ENCODE measurements around the gene FXYD5. TPM values are rescaled to one million over a fixed set of nuclear protein-coding genes. Genes with fewer than 3 reads are reported as not detected.

FXYD5 gene
- total RNA-seq, 1 donor from 2014 or later: 124 TPM

GRCh38 chr19:35142606-35143230 lies 11.8 kb upstream of the FXYD5 start:
- DNase-seq: peak; percentile 80
- TF ChIP-seq CTCF (IDR thresholded peaks at IDR 0.05): peak; percentile 61
- H3K27me3 ChIP-seq: peaks cover 12% of the 10 kb centered on the region
- H3K4me1 ChIP-seq: peaks cover 17% of the 10 kb centered on the region
- intact Hi-C loops (cut with DNase I): no loop called here
- H3K9me3 ChIP-seq: no peaks in the 10 kb centered on the region
- H3K36me3 ChIP-seq: no peaks in the 10 kb centered on the region
- peak; percentile 42 for ATAC-seq
- peak overlapping the region; percentile 1 for H3K4me3 ChIP-seq
- H3K27ac ChIP-seq: no peak overlapping the region

DNA sequence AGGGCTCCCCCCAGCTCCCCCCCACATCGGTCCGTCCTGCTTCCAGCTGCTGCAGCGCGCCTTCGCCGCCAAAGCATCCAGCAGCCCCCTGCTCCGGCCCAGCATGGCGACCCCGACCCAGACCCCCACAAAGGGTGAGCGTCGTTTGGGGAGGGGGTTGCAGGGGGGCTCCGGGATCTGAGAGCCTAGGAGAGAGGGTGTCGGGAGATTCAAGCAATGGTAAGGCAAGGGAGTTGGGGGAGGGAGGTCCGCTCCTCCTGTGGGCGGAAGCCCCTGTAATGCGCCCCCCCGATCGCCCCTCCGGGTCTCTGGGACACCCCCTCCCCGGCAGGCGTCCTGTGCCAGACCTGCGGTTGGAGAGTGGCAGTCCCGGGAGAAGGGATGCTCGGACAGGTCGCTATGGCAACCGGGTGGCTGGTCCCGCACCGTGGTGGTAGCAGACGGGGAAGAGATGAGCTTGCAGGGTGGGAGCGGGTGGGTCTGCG lies 11.3 kb upstream of the FXYD5 start, which contains the start of gene FXYD7:
FXYD7 (plus strand) TSS at position 25 of the 485 bp plus-strand sequence; CDS start at position 104, 79 bp downstream.
- Histone ChIP-seq H3K4me1 (peaks cover 17% of the 10 kb centered on the region), H3K9me3 (no peaks in the 10 kb centered on the region), H3K4me3 (peak within 1 kb of the TSS; percentile 1), H3K36me3 (no peaks in the 10 kb centered on the region), H3K27me3 (peaks cover 12% of the 10 kb centered on the region), H3K27ac (no peak within 1 kb of the TSS)
- TF ChIP-seq CTCF (IDR thresholded peaks at IDR 0.05): peak; percentile 21
- no peak for DNase-seq
- intact Hi-C loops (cut with DNase I): no loop called here
- no peak for ATAC-seq

DNA sequence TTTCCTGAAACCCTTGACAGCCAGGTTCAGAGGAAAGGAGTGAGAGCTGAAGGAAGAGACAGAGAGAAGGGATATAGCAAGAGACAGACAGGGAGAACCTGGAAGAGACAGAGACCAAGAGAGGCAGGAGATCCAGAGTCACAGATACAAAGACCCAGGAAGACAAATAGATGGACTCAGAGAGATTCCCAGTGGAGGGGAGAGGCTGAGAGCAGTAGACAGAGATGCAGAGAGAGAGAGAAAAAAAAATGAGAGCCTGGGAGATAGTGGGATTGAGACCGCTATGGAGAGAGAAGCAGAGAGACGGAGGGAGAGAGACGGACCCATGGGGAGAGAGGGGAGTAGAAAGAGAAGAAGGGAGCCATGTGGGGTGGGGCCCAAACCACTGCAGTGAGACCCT lies 10.7 kb upstream of the FXYD5 start:
- intact Hi-C loops (cut with DNase I): no loop called here
- no peak for TF ChIP-seq CTCF (IDR thresholded peaks at IDR 0.05)

GRCh38 chr19:35144259-35144599 lies 10.3 kb upstream of the FXYD5 start:
- H3K4me1 ChIP-seq: peaks cover 17% of the 10 kb centered on the region
- H3K4me3 ChIP-seq: no peak overlapping the region
- no peak overlapping the region for H3K27ac ChIP-seq
- no peaks in the 10 kb centered on the region for H3K36me3 ChIP-seq
- intact Hi-C loops (cut with DNase I): no loop called here
- no peak for DNase-seq
- no peaks in the 10 kb centered on the region for H3K9me3 ChIP-seq
- H3K27me3 ChIP-seq: peaks cover 12% of the 10 kb centered on the region
- TF ChIP-seq CTCF (IDR thresholded peaks at IDR 0.05): no peak
- ATAC-seq: no peak

More for the DNA sequence above, 10.7 kb upstream of the FXYD5 start:
- H3K9me3 ChIP-seq: no peaks in the 10 kb centered on the region
- peaks cover 17% of the 10 kb centered on the region for H3K4me1 ChIP-seq
- ATAC-seq (no peak), DNase-seq (no peak)
- no peak overlapping the region for H3K27ac ChIP-seq
- no peaks in the 10 kb centered on the region for H3K36me3 ChIP-seq
- H3K27me3 ChIP-seq: peaks cover 12% of the 10 kb centered on the region
- no peak overlapping the region for H3K4me3 ChIP-seq

DNA sequence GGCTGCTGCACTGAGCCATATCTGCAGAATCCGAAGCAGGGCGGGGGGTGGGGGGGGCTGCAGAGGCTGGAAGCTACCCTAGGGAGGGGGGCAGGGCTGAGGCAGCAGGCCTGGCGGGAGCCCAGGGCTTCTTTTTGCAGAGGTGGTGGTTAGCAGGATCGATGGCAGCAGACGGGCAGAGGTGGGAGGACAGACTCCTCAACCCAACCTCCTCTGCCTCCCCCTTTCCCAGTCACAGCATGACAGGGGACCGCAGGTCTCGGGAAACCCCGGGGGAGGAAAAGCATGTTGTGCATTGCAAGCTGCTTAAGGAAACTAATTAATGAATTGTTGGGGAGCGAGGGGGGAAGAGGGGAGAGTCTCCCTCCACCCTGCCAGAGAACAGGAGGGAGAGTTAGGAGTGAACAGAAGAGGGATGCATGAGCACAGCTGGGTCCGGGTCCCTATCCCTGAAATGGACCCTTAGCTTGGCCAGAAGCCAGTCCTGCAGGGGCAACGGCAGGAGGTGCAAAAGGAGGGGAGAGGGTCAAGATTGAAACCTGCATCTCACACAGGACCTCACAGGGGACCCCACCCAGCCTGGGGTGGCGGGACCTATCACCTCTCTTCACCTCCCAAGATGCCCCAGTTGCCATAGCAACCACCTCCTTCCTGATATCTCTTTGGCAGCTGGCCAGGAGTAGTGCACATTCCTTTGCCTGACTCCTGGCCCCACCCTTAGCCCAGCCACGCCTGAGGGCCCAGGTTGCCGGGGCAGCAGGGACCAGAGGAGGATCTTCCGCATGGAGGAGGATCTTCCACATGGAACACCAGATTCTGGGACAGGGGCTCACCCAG lies 9.7 kb upstream of the FXYD5 start:
- H3K9me3 ChIP-seq: no peaks in the 10 kb centered on the region
- H3K36me3 ChIP-seq: no peaks in the 10 kb centered on the region
- H3K4me3 ChIP-seq: no peak overlapping the region
- no peak for TF ChIP-seq CTCF (IDR thresholded peaks at IDR 0.05)
- peaks cover 17% of the 10 kb centered on the region for H3K4me1 ChIP-seq
- peaks cover 12% of the 10 kb centered on the region for H3K27me3 ChIP-seq
- no peak overlapping the region for H3K27ac ChIP-seq
- ATAC-seq (no peak), DNase-seq (no peak)
- intact Hi-C loops (cut with DNase I): no loop called here
